Activated naive CD8-positive, alpha-beta T cell treated with anti-CD3 and anti-CD28 coated beads for 36 hours (primary cell): Measurements from ENCODE around the gene LIN9. TPM values are rescaled to one million over a fixed set of nuclear protein-coding genes. Genes with fewer than 3 reads are reported as not detected.
"Not testable (repeated sequence)": the region's sequence is repeated elsewhere in the genome, so short reads cannot be mapped to it uniquely, and the experiment has no call there.

Experiments
- DNase-seq: peaks from one replicate; pipeline ENCODE4 v3.0.0; 2021
- H3K27ac Mint-ChIP-seq: one replicate; pipeline ENCODE4 v1.8.0; 2022; ENCODE audit warnings: mild to moderate bottlenecking, moderate library complexity, mixed read lengths
- H3K27me3 Mint-ChIP-seq: one replicate; pipeline ENCODE4 v1.8.0; 2022; ENCODE audit warnings: mild to moderate bottlenecking, mixed read lengths
- H3K36me3 Mint-ChIP-seq: one replicate; pipeline ENCODE4 v1.8.0; 2021; ENCODE audit warnings: mild to moderate bottlenecking, mixed read lengths
- H3K4me1 Mint-ChIP-seq: one replicate; pipeline ENCODE4 v1.8.0; 2021; ENCODE audit warnings: mixed read lengths
- H3K4me3 Mint-ChIP-seq: one replicate; pipeline ENCODE4 v1.8.0; 2022; ENCODE audit warnings: mild to moderate bottlenecking, moderate library complexity, mixed read lengths
- H3K9me3 Mint-ChIP-seq: one replicate; pipeline ENCODE4 v1.8.0; 2022; ENCODE audit warnings: mixed read lengths
- total RNA-seq, 2 experiments: library from RNA; stranded (reverse); gene quantifications; one replicate each; pipeline ENCODE4 v1.2.3, GENCODE V29; 2021

LIN9 gene
- total RNA-seq, 2 experiments from 2014 or later = 10.5 to 11.1 TPM

- Mint-ChIP-seq H3K36me3 (peaks cover 11% of the 10 kb centered on the region), H3K4me3 (no peak overlapping the region), H3K27me3 (peaks cover 18% of the 10 kb centered on the region), H3K4me1 (peaks cover 32% of the 10 kb centered on the region), H3K27ac (no peak overlapping the region), H3K9me3 (no peaks in the 10 kb centered on the region)
- no peak for DNase-seq
Measured at GRCh38 chr1:226306425-226306824, 2.5 kb downstream of the LIN9 start.

- Mint-ChIP-seq H3K9me3 (no peaks in the 10 kb centered on the region), H3K4me1 (peaks cover 26% of the 10 kb centered on the region), H3K36me3 (peaks cover 14% of the 10 kb centered on the region), H3K4me3 (no peak overlapping the region), H3K27me3 (peaks cover 6% of the 10 kb centered on the region), H3K27ac (no peak overlapping the region)
- DNase-seq = no peak
Measured at GRCh38 chr1:226305184-226305583, 3.8 kb downstream of the LIN9 start.

- Mint-ChIP-seq H3K9me3 (no peaks in the 10 kb centered on the region), H3K27ac (no peak overlapping the region), H3K4me3 (no peak overlapping the region), H3K27me3 (no peaks in the 10 kb centered on the region), H3K36me3 (peaks cover 15% of the 10 kb centered on the region), H3K4me1 (peaks cover 19% of the 10 kb centered on the region)
- no peak for DNase-seq
Measured at GRCh38 chr1:226304291-226304955, 4.5 kb downstream of the LIN9 start.

GRCh38 chr1:226302731-226303130, 6.2 kb downstream of the LIN9 start:
- Mint-ChIP-seq H3K4me1 (peaks cover 17% of the 10 kb centered on the region), H3K27me3 (no peaks in the 10 kb centered on the region), H3K36me3 (peaks cover 24% of the 10 kb centered on the region), H3K27ac (no peak overlapping the region), H3K4me3 (no peak overlapping the region), H3K9me3 (no peaks in the 10 kb centered on the region)
- DNase-seq = no peak

DNA sequence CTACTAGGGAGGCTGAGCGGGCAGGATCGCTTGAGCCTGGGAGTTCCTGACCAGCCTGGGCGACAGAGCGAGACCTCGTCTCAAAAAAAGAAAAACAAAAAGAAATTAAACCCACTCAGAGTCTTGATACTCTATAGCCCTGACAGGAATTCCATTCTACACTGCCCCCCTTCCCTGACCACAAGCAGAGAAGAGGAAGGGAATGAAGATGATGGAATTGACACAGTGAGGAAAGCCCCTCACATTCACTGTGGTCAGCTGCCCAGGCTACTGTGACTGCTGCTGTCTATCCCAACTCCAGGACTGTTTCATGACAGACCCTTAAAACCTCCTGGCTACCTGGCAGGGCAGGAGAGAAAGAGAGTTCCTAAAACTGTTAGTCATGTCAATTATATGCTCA, 12.1 kb downstream of the LIN9 start:
- Mint-ChIP-seq H3K27ac (no peak overlapping the region), H3K4me3 (no peak overlapping the region), H3K9me3 (no peaks in the 10 kb centered on the region), H3K36me3 (peaks cover 24% of the 10 kb centered on the region), H3K4me1 (no peaks in the 10 kb centered on the region), H3K27me3 (no peaks in the 10 kb centered on the region)
- DNase-seq = no peak

DNA sequence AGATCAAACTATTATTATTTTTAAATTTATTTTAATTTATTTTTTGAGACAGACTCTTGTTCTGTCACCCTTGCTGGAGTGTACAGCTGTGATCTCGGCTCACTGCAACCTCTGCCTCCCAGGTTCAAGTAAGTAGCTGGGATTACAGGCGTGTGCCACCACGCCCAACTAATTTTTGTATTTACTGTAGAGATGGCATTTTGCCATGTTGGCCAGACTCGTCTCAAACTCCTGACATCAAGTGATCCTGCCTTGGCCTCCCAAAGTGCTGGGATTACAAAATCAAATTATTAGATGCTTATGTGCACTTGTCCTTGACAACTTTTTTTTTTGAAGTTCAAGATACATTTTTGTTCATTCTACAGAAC, 15.4 kb downstream of the LIN9 start:
- Mint-ChIP-seq H3K27me3 (no peaks in the 10 kb centered on the region), H3K9me3 (no peaks in the 10 kb centered on the region), H3K4me3 (no peak overlapping the region), H3K4me1 (no peaks in the 10 kb centered on the region), H3K36me3 (peaks cover 19% of the 10 kb centered on the region), H3K27ac (no peak overlapping the region)
- no peak for DNase-seq

- H3K27me3 Mint-ChIP-seq = no peaks in the 10 kb centered on the region
- H3K4me3 Mint-ChIP-seq = no peak overlapping the region
- no peak overlapping the region for H3K27ac Mint-ChIP-seq
- peaks cover 16% of the 10 kb centered on the region for H3K36me3 Mint-ChIP-seq
- no peaks in the 10 kb centered on the region for H3K4me1 Mint-ChIP-seq
- DNase-seq = no peak
- no peaks in the 10 kb centered on the region for H3K9me3 Mint-ChIP-seq
Measured at GRCh38 chr1:226292874-226293552, 16.0 kb downstream of the LIN9 start.

DNA sequence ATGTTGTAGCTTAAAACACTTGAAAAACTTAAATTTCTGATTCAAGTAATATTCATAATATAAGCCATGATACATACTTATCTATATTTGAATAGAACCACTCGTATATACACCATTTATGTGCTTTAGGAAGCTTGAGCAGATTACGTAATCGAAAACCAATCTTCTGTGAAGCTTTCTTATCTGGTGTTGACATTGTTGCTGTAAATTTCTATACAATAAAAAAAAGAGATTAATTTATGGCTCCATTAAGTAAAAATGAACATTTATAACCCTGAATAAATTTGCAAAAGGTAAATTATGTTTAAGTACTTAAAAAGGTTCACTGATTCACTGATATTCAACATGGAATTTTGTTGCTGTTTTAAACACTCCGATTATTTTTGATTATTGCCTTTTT, 21.4 kb downstream of the LIN9 start:
- DNase-seq = no peak
- H3K4me3 Mint-ChIP-seq = no peak overlapping the region
- H3K27me3 Mint-ChIP-seq = no peaks in the 10 kb centered on the region
- H3K36me3 Mint-ChIP-seq = peaks cover 12% of the 10 kb centered on the region
- H3K27ac Mint-ChIP-seq = no peak overlapping the region
- H3K9me3 Mint-ChIP-seq = no peaks in the 10 kb centered on the region
- H3K4me1 Mint-ChIP-seq = no peaks in the 10 kb centered on the region

DNA sequence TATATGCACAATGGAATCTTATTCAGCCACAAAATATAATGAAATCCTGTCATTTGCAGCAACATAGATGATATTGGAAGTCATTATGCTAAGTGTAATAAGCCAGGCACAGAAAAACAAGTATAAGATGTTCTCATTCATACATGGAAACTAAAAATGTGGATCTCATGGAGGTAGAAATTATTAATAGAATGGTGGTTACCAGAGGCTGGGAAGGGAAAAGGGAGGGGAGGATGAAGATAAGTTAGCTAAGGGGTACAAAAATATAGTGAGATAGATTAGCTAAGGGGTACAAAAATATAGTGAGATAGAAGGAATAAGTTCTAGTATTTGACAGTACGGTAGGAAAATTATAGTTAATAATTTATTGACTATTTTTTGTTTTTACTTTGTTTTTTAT, 27.9 kb downstream of the LIN9 start:
- no peaks in the 10 kb centered on the region for H3K4me1 Mint-ChIP-seq
- no peak for DNase-seq
- no peaks in the 10 kb centered on the region for H3K9me3 Mint-ChIP-seq
- no peaks in the 10 kb centered on the region for H3K27me3 Mint-ChIP-seq
- no peak overlapping the region for H3K4me3 Mint-ChIP-seq
- peaks cover 5% of the 10 kb centered on the region for H3K36me3 Mint-ChIP-seq
- no peak overlapping the region for H3K27ac Mint-ChIP-seq

- H3K27me3 Mint-ChIP-seq = no peaks in the 10 kb centered on the region
- peaks cover 3% of the 10 kb centered on the region for H3K36me3 Mint-ChIP-seq
- no peak for DNase-seq
- H3K9me3 Mint-ChIP-seq = no peaks in the 10 kb centered on the region
- H3K4me3 Mint-ChIP-seq = no peak overlapping the region
- H3K27ac Mint-ChIP-seq = no peak overlapping the region
- no peaks in the 10 kb centered on the region for H3K4me1 Mint-ChIP-seq
Measured at GRCh38 chr1:226279498-226279897, 29.5 kb downstream of the LIN9 start.

GRCh38 chr1:226277897-226278296, 31.1 kb downstream of the LIN9 start:
- H3K27ac Mint-ChIP-seq = no peak overlapping the region

GRCh38 chr1:226276987-226277386, 32.0 kb downstream of the LIN9 start:
- H3K4me1 Mint-ChIP-seq = no peaks in the 10 kb centered on the region
- H3K27ac Mint-ChIP-seq = no peak overlapping the region
- no peak overlapping the region for H3K4me3 Mint-ChIP-seq

More at GRCh38 chr1:226277897-226278296, 31.1 kb downstream of the LIN9 start:
- Mint-ChIP-seq H3K27me3 (no peaks in the 10 kb centered on the region), H3K36me3 (peaks cover 3% of the 10 kb centered on the region), H3K4me1 (no peaks in the 10 kb centered on the region), H3K4me3 (no peak overlapping the region), H3K9me3 (no peaks in the 10 kb centered on the region)
- no peak for DNase-seq

GRCh38 chr1:226276077-226276682, 32.8 kb downstream of the LIN9 start:
- Mint-ChIP-seq H3K9me3 (no peaks in the 10 kb centered on the region), H3K27ac (no peak overlapping the region), H3K4me1 (no peaks in the 10 kb centered on the region), H3K27me3 (no peaks in the 10 kb centered on the region), H3K36me3 (peaks cover 3% of the 10 kb centered on the region), H3K4me3 (no peak overlapping the region)
- no peak for DNase-seq

More at GRCh38 chr1:226276987-226277386, 32.0 kb downstream of the LIN9 start:
- H3K9me3 Mint-ChIP-seq = no peaks in the 10 kb centered on the region
- H3K27me3 Mint-ChIP-seq = no peaks in the 10 kb centered on the region
- no peak for DNase-seq
- peaks cover 3% of the 10 kb centered on the region for H3K36me3 Mint-ChIP-seq

DNA sequence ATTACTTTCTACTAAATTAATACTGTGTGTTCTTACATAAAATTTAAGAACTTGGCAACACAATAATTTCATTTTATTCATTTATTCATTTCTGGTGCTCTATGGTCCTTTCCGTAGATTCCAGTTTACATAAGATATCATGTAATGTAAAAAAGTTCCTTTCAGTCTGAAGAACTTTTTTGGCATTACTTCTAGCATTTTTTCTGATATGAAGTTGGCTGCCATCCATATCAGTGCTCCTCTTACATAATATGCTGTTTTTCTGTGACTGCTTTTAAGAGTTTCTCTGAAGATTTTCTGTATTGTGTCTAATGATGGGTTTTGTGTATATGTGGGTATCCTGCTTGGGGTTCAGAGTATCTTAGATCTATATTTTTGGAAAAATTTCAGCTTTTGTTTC, 34.8 kb downstream of the LIN9 start:
- Mint-ChIP-seq H3K36me3 (peaks cover 3% of the 10 kb centered on the region), H3K27me3 (no peaks in the 10 kb centered on the region), H3K4me3 (no peak overlapping the region), H3K4me1 (peaks cover 2% of the 10 kb centered on the region), H3K9me3 (no peaks in the 10 kb centered on the region), H3K27ac (no peak overlapping the region)
- no peak for DNase-seq

DNA sequence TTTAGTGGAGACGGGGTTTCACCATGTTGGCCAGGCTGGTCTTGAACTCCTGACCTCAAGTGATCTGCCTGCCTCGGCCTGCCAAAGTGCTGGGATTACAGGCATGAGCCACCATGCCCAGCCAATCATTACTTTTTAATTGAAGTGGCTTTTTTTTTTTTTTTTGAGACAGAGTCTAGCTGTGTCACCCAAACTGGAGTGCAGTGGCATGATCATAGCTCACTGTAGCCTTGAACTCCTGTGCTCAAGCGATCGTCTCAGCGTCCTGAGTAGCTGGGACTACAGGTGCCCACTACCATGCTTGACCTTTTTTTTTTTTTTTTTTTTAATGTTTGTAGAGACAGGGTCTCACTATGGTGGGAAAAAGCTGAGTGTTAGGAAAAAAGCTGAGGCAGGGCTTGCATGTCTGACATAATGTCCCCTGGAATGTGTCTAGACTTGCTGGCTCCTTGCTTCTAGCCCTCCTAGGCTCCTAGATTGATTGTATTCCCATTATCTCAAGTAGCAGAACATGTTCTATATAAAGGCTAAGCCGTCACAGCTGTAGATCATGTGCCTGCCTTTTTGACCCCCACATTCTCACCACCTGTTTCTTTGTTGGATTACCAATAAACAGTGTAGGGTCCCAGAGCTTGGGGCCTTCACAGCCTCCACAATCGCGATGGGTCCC, 36.6 kb downstream of the LIN9 start:
- not testable (repeated sequence) for H3K9me3 Mint-ChIP-seq, H3K4me1 Mint-ChIP-seq, H3K4me3 Mint-ChIP-seq, DNase-seq, H3K36me3 Mint-ChIP-seq, H3K27ac Mint-ChIP-seq, H3K27me3 Mint-ChIP-seq
